NCI-H128 (cell line): ENCODE data around the gene FNBP1L.
A peak's percentile ranks its signal among the peaks of the same experiment; 100 is the strongest.
"Not testable (repeated sequence)": the region's sequence is repeated elsewhere in the genome, so short reads cannot be mapped to it uniquely, and the experiment has no call there.

ENCODE experiments used
- DNase-seq: peaks from one replicate; lab custom pipeline; 2025; ENCODE audit not compliant: unreplicated experiment; lab: John Stamatoyannopoulos, UW

Gene FNBP1L

DNA sequence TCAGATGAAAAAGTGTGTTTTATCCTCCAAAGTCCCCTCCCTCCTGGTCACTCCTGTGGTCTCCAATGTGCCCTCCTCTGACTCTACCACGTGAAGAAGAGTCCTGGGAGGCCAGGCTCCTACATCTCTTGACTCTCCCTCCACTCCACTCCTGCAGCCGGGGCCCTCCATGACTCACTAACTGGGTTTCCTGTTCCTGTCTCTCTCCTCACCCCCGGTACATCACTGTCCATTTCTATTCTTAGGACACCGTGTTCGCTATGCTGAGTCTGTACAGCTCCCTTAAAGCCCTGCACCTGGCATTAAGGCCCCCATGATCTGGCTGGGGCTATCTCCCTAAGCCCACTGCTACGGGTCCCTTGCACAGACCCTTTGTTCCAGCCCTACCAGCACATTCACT is 140.3 kb downstream of the FNBP1L start:
- no peak for DNase-seq

DNA sequence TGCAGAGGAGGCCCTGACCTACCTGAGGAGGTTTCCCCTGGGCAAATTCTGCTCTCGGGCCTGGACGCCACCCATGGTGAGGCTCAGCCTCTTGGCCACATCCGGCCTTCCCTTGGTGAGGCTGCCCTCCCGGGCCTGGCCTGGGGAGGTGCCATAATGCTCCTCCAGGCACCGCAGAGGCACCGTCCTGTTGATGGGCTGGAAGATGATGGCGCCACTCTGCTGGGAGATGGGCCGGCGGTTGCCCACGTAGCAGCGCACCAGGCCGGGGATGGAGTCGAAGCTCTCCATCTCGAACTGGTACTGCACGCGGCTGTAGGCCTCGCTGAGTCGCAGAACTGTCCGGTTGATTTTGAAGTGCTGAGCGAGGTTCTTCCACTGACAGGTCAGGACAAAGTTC is 141.0 kb downstream of the FNBP1L start:
- DNase-seq, result no peak

- DNase-seq, result not testable (repeated sequence)
Observed at GRCh38 chr1:93591291-93591675, 143.4 kb downstream of the FNBP1L start.

DNA sequence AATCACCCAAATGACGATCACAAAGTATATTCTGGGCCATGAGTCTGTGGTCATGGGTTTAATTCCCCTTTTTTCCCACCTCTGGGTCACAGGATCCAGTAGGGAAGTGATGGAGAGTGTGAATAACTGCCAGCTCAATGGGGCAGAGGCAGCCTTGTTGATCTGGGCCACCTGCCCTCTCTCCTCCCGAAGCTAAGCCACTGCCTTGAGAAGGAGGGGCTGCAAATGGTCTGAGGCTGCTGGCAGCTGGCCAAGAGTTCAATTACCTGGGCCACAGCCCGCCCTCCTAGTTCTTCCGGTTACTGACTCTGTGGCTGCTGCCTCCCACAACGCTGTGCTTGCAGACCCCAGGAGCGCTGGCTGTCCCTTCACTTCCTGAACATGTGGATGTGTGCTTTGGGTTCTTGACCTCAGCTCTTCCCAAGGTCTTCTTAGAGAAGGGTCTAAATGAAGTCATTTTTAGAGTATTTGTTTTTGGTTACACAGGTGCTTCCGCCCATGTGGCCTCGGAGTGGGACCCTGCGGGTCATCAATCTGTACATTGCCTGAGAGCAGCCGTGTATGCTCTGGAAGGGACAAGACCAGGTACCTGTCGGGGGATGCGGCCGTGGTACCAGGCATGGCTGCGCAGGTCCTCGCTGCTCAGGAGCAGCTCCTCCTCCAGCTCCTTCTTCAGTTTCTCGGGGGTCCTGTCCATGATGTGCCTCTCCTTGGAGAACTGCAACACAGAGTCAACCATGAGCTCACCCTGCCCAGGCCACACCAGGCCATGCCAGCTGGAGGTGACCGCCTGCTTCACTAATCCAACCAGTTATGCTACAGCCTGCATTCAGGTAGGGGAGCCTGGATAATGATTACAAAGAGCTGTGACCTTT is 144.0 kb downstream of the FNBP1L start:
- peak; percentile 85 for DNase-seq

DNA sequence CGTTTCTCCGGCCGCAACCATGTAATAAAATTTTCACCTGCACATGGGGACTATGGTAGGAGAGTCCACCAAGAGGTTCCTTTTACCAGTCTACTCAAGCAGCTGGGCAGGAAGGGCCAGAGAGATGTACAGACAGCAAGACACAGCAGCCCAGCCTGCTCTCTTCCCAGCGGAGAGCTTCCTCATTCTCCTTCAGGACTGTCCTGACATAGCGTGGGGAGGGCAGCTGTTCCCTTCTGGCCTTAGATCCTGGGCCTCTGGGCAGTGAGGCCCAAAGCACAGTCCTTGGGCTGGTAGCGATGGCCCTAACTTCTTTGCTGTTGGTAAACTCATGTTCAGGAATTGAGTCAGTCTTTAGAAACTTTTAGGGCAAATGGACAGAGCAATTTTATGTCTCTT is 144.6 kb downstream of the FNBP1L start:
- no peak for DNase-seq

DNA sequence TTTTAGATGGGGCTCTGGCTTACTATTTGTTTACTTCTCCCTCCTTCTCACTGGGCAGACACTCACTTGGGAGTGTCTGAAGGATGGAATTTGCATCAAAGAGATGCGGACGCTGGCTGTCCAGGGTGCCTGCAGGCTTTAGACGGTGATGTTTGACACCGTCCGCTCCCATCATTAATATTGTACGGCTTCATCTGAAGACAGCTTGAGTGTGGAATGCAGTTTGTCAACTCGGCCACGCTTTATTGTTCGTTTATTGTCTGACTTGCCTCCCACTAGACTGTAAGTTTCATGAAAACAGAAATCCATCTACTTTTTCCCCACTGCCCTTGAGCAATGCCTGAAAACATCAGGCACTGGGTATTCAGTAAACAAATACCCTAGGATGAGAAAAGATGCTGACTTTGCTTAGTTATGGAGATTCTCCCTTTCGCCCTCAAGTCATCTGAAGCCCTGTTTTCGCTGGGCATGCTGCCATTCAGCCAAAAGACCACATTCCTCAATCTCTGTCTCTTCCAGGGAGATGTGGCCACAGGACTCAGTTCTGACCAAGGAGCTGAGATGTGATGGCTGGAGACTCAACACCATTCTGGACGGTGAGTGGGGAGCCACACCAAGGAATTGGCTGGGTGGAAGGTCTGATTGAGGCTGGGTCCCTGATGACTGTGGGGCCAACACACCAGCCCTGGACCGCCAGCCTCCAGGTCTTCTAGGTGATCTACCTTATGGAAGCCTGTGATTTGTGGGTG is 146.1 kb downstream of the FNBP1L start:
- DNase-seq, result no peak

- no peak for DNase-seq
Observed at GRCh38 chr1:93594603-93594880, 146.6 kb downstream of the FNBP1L start.

GRCh38 chr1:93595266-93595665 is 147.3 kb downstream of the FNBP1L start:
- DNase-seq, result no peak

GRCh38 chr1:93595743-93596142 is 147.8 kb downstream of the FNBP1L start:
- DNase-seq, result no peak

- DNase-seq, result no peak
Observed at GRCh38 chr1:93596329-93597089, 148.6 kb downstream of the FNBP1L start.

DNA sequence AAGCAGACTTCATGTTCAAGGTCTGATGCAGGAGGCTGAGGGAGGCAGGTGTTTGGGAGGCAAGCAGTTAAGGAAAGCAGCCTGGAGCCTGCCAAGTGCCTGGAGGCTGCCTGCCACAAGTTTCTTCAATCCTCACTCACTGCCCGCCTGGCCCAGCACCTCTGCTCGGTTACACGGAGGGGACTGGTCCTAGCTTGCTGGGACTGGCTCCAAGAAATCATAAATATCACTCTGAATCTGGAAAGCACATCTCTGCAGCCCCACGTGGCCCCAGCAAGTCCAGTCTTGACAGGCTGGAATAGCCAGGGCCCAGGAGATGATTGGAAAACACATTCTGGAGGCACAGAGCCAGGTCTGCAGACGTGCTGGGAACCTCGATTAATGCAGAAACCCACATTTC is 149.8 kb downstream of the FNBP1L start:
- no peak for DNase-seq

DNA sequence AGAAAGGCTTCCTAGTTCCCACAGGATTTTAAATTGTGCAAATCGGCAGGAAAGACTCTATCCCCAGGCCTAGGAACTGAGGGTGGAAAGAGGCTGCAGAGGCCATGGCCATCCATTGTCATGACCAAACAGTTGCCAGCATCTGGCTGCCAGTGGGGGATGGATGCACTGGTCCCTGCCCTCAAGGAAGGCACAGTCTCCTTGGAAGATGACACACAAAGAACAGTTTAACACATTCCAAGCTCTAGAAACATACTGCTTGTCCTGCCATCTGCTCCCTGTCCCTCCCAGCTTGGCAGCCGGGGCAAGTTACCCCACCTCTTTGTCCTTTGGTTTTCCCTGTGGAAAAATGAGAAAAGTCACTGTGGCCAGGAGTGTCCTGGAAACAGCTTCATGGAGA is 150.5 kb downstream of the FNBP1L start:
- DNase-seq, result no peak

- no peak for DNase-seq
Observed at GRCh38 chr1:93598861-93599439, 151.0 kb downstream of the FNBP1L start.

DNA sequence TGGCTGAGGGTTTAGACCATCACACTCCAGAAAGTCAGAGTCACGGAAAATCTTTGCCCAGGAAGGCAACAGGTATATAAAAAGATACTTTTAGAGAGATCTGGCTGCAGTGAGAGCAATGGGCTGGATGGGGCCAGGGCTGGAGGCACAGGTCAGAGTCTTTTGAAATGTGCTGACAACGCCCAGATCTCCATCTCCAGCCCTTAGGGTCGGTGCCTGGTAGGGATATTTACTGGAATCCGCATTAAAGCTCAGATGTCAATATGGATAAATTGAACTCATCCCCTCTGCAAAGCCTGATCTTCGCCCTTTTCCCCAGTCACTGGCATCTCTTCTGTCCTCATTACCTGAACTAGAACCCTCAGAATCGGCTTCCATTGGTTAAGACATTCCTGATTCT is 151.6 kb downstream of the FNBP1L start:
- DNase-seq, result no peak

GRCh38 chr1:93600663-93601062 is 152.7 kb downstream of the FNBP1L start:
- no peak for DNase-seq

GRCh38 chr1:93601686-93602085 is 153.8 kb downstream of the FNBP1L start:
- no peak for DNase-seq

GRCh38 chr1:93602101-93602500 is 154.2 kb downstream of the FNBP1L start:
- no peak for DNase-seq

DNA sequence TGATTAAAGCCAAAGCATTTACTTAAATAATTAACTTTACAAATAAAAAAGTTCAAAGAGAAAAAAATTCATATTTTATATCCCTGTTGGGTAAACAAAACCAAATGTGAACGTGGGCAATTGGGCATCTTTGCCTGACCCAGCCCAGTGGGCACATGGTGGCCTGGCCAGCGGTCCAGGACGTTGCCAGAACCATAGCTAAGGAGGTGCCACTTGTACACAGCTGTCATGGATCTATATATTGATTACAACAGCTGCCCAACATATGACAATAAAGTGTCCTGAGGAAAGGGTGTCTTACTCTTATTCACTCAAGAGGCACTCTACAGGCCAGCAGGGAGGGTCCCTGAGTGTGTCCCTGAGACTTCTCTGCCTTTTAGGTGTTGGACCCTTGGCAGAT is 155.2 kb downstream of the FNBP1L start:
- DNase-seq, result no peak

DNA sequence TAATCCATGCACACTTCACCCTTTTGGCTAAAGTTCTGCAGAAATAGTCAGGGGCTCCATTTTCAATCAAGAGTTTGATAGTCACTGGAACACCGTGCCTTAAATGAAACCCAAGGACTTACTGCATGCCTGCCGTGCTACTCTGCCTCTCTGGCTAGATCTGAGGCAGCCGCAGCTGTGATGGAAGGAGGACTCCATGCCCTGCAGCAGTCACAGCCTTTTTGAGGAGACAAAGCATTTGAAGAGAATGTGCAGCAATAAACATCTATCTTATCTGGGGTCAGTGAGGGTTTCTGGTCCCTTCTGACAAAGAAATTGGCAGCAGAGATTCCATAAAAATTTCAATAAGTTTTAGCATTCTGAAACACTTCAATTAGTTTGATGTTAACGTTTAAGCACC is 155.7 kb downstream of the FNBP1L start:
- no peak for DNase-seq
